GM12878 (cell line): Measurements from ENCODE around the gene PHACTR1.

Experiments used
- ATF3 ChIP-seq: IDR thresholded peaks from 2 replicates; pipeline ENCODE4 v1.6.1; 2011; ENCODE audit warnings: low read depth, mild to moderate bottlenecking, low read length, moderate library complexity, borderline replicate concordance; ENCODE audit errors: extremely low read depth
- CBX3 ChIP-seq: fragments of 200-600 bp; sonication (generic); IDR thresholded peaks from 2 replicates; pipeline ENCODE4 v1.6.1; 2016; ENCODE audit warnings: low read depth, borderline replicate concordance
- CREB1 ChIP-seq: IDR thresholded peaks from 2 replicates; pipeline ENCODE4 v1.6.1; 2012; ENCODE audit warnings: low read depth, mild to moderate bottlenecking, inconsistent platforms
- CTCF ChIP-seq, 3 experiments: IDR thresholded peaks in 2 of 3; conservative IDR thresholded peaks in 1 of 3; 2 replicates each; pipeline ENCODE4 v1.5.1; 2011; ENCODE audit warnings: low read depth in 3 of 3, low read length in 3 of 3, mild to moderate bottlenecking in 3 of 3, control low read depth in 2 of 3, moderate library complexity in 2 of 3, inconsistent platforms in 1 of 3, mixed read lengths in 1 of 3; ENCODE audit not compliant: control insufficient read depth in 2 of 3, insufficient read depth in 1 of 3; ENCODE audit errors: extremely low read depth in 1 of 3
- ELK1 ChIP-seq: IDR thresholded peaks from 2 replicates; pipeline ENCODE4 v1.6.1; 2012; ENCODE audit warnings: low read depth, low read length, improper control_type of control experiment
- ETV6 ChIP-seq, 2 experiments: fragments of 450-650 bp in 1 of 2; IDR thresholded peaks in 1 of 2; conservative IDR thresholded peaks in 1 of 2; 2 replicates each; pipeline ENCODE4 v1.6.1; 2014; ENCODE audit warnings: antibody characterized with exemption in 1 of 2, borderline replicate concordance in 1 of 2, low read depth in 1 of 2, mild to moderate bottlenecking in 1 of 2, moderate library complexity in 1 of 2
- GATAD2B ChIP-seq: fragments of 450-650 bp; conservative IDR thresholded peaks from 2 replicates; pipeline ENCODE4 v1.6.1; 2017; ENCODE audit warnings: low read depth, mild to moderate bottlenecking, moderate library complexity
- HDAC2 ChIP-seq: fragments of 200-600 bp; sonication (generic); IDR thresholded peaks from 2 replicates; pipeline ENCODE4 v1.6.1; 2017
- NFIC ChIP-seq: IDR thresholded peaks from 2 replicates; pipeline ENCODE4 v1.6.1; 2012; ENCODE audit warnings: low read depth, mild to moderate bottlenecking, inconsistent platforms, low read length, moderate library complexity
- POLR2AphosphoS5 ChIP-seq: IDR thresholded peaks from 2 replicates; pipeline ENCODE4 v1.6.1; 2011; ENCODE audit warnings: mild to moderate bottlenecking, low read length, inconsistent platforms
- RAD21 ChIP-seq: IDR thresholded peaks from 2 replicates; pipeline ENCODE4 v1.6.1; 2011; ENCODE audit warnings: mild to moderate bottlenecking, low read depth, low read length, moderate library complexity; ENCODE audit not compliant: insufficient read depth
- USF1 ChIP-seq: IDR thresholded peaks from 2 replicates; pipeline ENCODE4 v1.6.1; 2011; ENCODE audit warnings: borderline replicate concordance, low read depth, mild to moderate bottlenecking, moderate library complexity, mixed read lengths, low read length; ENCODE audit not compliant: insufficient read depth; ENCODE audit errors: extremely low read length
- TF ChIP-seq, protein P1 (sequence below): IDR thresholded peaks from 2 replicates; pipeline ENCODE4 v1.6.1; 2012; ENCODE audit warnings: low read length, inconsistent platforms

DNA sequence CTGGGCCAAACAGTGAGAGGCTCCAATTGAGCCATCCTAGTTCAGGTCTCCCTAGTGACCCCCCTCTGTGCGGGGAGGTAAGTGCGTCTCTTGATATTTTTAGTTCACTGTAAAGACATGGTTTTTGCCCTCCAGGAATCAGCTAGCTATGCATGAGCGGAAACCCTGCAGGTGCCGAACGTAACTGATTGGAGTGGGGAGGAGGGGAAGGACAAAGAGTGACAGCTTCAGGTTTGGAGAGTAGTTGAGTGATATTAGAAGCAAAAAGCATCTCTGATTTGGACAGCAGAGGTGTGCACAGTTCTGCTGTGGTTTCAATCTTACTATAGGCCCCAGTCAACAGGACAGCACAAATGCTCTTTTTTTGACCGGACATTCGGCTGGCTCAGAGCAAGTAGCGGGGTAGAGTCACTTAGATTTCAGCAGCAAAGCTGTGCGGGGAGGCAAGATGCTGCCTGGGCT is 580.0 kb downstream of the PHACTR1 start:
- no peak for TF ChIP-seq HDAC2
- TF ChIP-seq CTCF (IDR thresholded peaks at IDR 0.05 in 2 of 3, conservative IDR thresholded peaks at IDR 0.05 in 1 of 3; ENCODE audit: control insufficient read depth in 2 of 3, extremely low read depth in 1 of 3, insufficient read depth in 1 of 3, low read depth in 3 of 3, low read length in 3 of 3), result no peak
- no peak for TF ChIP-seq CREB1
- TF ChIP-seq ATF3, result no peak
- TF ChIP-seq USF1, result no peak
- TF ChIP-seq GATAD2B, result no peak
- no peak for TF ChIP-seq POLR2AphosphoS5
- no peak for TF ChIP-seq ETV6 (conservative IDR thresholded peaks at IDR 0.05 in 1 of 2, IDR thresholded peaks at IDR 0.05 in 1 of 2; ENCODE audit: borderline replicate concordance in 1 of 2, low read depth in 1 of 2)
- TF ChIP-seq ELK1, result no peak
- TF ChIP-seq RAD21, result no peak
- no peak for TF ChIP-seq NFIC
- TF ChIP-seq, protein P1, sequence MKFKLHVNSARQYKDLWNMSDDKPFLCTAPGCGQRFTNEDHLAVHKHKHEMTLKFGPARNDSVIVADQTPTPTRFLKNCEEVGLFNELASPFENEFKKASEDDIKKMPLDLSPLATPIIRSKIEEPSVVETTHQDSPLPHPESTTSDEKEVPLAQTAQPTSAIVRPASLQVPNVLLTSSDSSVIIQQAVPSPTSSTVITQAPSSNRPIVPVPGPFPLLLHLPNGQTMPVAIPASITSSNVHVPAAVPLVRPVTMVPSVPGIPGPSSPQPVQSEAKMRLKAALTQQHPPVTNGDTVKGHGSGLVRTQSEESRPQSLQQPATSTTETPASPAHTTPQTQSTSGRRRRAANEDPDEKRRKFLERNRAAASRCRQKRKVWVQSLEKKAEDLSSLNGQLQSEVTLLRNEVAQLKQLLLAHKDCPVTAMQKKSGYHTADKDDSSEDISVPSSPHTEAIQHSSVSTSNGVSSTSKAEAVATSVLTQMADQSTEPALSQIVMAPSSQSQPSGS, result no peak
- TF ChIP-seq CBX3, result no peak
